Measurements from ENCODE around the gene PTGFRN. TPM values are rescaled to one million over a fixed set of nuclear protein-coding genes. Genes with fewer than 3 reads are reported as not detected.

Gene PTGFRN
- total RNA-seq, 1 donor from 2014 or later = 113 TPM

GRCh38 chr1:117037802-117038201, 128.1 kb downstream of the PTGFRN start:
- peak; percentile 24 for DNase-seq

DNA sequence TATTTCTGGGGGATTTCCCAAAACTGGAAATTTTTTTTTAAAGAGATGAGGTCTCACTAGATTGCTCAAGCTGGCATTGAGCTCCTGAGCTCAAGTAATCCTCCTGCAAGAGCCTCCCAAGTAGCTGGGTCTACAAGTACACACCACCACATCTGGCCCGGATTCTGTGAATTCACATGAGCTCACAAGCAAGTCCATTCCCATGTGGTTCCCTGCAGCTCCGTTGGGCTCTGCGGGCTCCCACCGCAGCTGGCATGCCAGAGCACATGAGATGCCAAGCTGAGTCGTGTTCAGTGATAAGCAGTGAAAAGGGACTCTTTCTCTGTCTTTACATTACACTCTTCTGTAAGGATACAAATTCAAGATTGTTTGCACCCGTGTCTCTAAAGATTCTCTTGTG, 128.5 kb downstream of the PTGFRN start:
- DNase-seq = no peak

Small RNA genes lying within 50 kb of the gene (small RNA-seq; reads per million reads assigned to genes)
- gene RNA5SP55 (ENCODE audit: low replicate concordance) = not detected

Other genes starting within 250 kb of the PTGFRN start
- gene IGSF3, start 242.2 kb upstream of the PTGFRN start, total RNA-seq = 47.0 TPM
- 0.49 TPM for gene CD2, start 155.5 kb upstream of the PTGFRN start, total RNA-seq
- 1.8 TPM for gene CD101, start 91.8 kb downstream of the PTGFRN start, total RNA-seq
- 17.0 TPM for gene TTF2, start 150.4 kb downstream of the PTGFRN start, total RNA-seq
- gene TRIM45, start 211.8 kb downstream of the PTGFRN start, total RNA-seq = 6.9 TPM